Activated CD4-positive, CD25-positive, alpha-beta regulatory T cell (primary cell): Measurements from ENCODE around the gene BMF.
"Not testable (repeated sequence)": the region's sequence is repeated elsewhere in the genome, so short reads cannot be mapped to it uniquely, and the experiment has no call there.

Experiments
- DNase-seq, 4 experiments: peaks; one replicate each; lab custom pipeline; 2025; lab: John Stamatoyannopoulos, UW

BMF gene

GRCh38 chr15:40108855-40109735, at the start of gene BMF:
TSS of gene BMF (minus strand) at chr15:40108879. CDS start at chr15:40106086, 2,793 bp downstream.
- DNase-seq, result peak; percentile 90 to 98 (median 94)

- DNase-seq, result no peak
Measured at GRCh38 chr15:40157778-40158447, 49.2 kb upstream of the BMF start.

GRCh38 chr15:40155270-40155910, 46.7 kb upstream of the BMF start:
- DNase-seq, result no peak

GRCh38 chr15:40154821-40155220, 46.1 kb upstream of the BMF start:
- not testable (repeated sequence) for DNase-seq

- DNase-seq, result no peak
Measured at GRCh38 chr15:40151991-40152390, 43.3 kb upstream of the BMF start.

GRCh38 chr15:40151499-40151898, 42.8 kb upstream of the BMF start:
- DNase-seq, result no peak

GRCh38 chr15:40150163-40150925, 41.7 kb upstream of the BMF start:
- no peak for DNase-seq

GRCh38 chr15:40149339-40149738, 40.7 kb upstream of the BMF start:
- DNase-seq, result no peak

- no peak for DNase-seq
Measured at GRCh38 chr15:40146037-40146436, 37.4 kb upstream of the BMF start.

- no peak for DNase-seq
Measured at GRCh38 chr15:40142428-40142827, 33.7 kb upstream of the BMF start.

- not testable (repeated sequence) for DNase-seq
Measured at GRCh38 chr15:40138201-40138570, 29.5 kb upstream of the BMF start.

GRCh38 chr15:40137303-40138200, 28.9 kb upstream of the BMF start:
- DNase-seq, result no peak

GRCh38 chr15:40136470-40137302, 28.0 kb upstream of the BMF start:
- no peak for DNase-seq

- not testable (repeated sequence) for DNase-seq
Measured at GRCh38 chr15:40135846-40136450, 27.3 kb upstream of the BMF start.

- no peak for DNase-seq
Measured at GRCh38 chr15:40134885-40135284, 26.2 kb upstream of the BMF start.

- no peak for DNase-seq
Measured at GRCh38 chr15:40133544-40133943, 24.9 kb upstream of the BMF start.

GRCh38 chr15:40130799-40131502, 22.3 kb upstream of the BMF start:
- DNase-seq, result no peak

GRCh38 chr15:40130118-40130517, 21.4 kb upstream of the BMF start:
- DNase-seq, result no peak
